HepG2 (cell line): ENCODE data around the gene SOS2. TPM values are rescaled to one million over a fixed set of nuclear protein-coding genes. Genes with fewer than 3 reads are reported as not detected.

Source experiments
- EEA1 ChIP-seq: sonication (generic); formaldehyde crosslinking; IDR thresholded peaks from 2 replicates; pipeline ENCODE4 v1.5.1; 2020; ENCODE audit warnings: mild to moderate bottlenecking, missing genetic modification reagents, borderline replicate concordance
- EP300 ChIP-seq, 3 experiments: sonication (generic) in 1 of 3; formaldehyde crosslinking in 1 of 3; IDR thresholded peaks; 2 replicates each; pipeline versions ENCODE4 v1.5.1 to v1.6.1; 2011 to 2020; ENCODE audit warnings: low read depth in 2 of 3, low read length in 2 of 3, borderline replicate concordance in 1 of 3, improper control_type of control experiment in 1 of 3, mild to moderate bottlenecking in 1 of 3, missing genetic modification reagents in 1 of 3, moderate library complexity in 1 of 3
- FOSL2 ChIP-seq: sonication (generic); formaldehyde crosslinking; IDR thresholded peaks from 2 replicates; pipeline ENCODE4 v1.4.0; 2020; ENCODE audit warnings: missing genetic modification reagents
- GFI1 ChIP-seq: sonication (generic); formaldehyde crosslinking; IDR thresholded peaks from 2 replicates; pipeline ENCODE4 v1.5.0; 2020; ENCODE audit warnings: missing genetic modification reagents, mild to moderate bottlenecking, borderline replicate concordance
- HNRNPH1 ChIP-seq: fragments of 200-400 bp; formaldehyde crosslinking; optimal IDR thresholded peaks from 2 replicates; pipeline ENCODE3; 2017; ENCODE audit warnings: mild to moderate bottlenecking, low read depth, low read length
- KDM1A ChIP-seq: IDR thresholded peaks from 2 replicates; pipeline ENCODE4 v1.6.1; 2016; ENCODE audit warnings: missing compliant biosample characterization
- KDM5A ChIP-seq: fragments of 200-600 bp; sonication (generic); IDR thresholded peaks from 2 replicates; pipeline ENCODE4 v1.7.0; 2018; ENCODE audit warnings: antibody characterized with exemption, mild to moderate bottlenecking, low read length, borderline replicate concordance
- MYC ChIP-seq: sonication (generic); formaldehyde crosslinking; IDR thresholded peaks from 2 replicates; pipeline ENCODE4 v1.9.0; 2021; ENCODE audit warnings: missing genetic modification reagents, borderline replicate concordance
- REXO4 ChIP-seq: sonication (generic); formaldehyde crosslinking; IDR thresholded peaks from 2 replicates; pipeline ENCODE4 v1.8.0; 2022; ENCODE audit warnings: missing genetic modification reagents, mild to moderate bottlenecking, borderline replicate concordance
- SATB2 ChIP-seq: sonication (generic); formaldehyde crosslinking; IDR thresholded peaks from 2 replicates; pipeline ENCODE4 v1.5.0; 2020; ENCODE audit warnings: missing genetic modification reagents
- SMC3 ChIP-seq: IDR thresholded peaks from 2 replicates; pipeline ENCODE4 v1.6.1; 2011; ENCODE audit warnings: low read length, improper control_type of control experiment
- SRY ChIP-seq: sonication (generic); formaldehyde crosslinking; IDR thresholded peaks from 2 replicates; pipeline ENCODE4 v1.8.0; 2022; ENCODE audit warnings: mild to moderate bottlenecking, missing genetic modification reagents
- THAP8 ChIP-seq: sonication (generic); formaldehyde crosslinking; IDR thresholded peaks from 2 replicates; pipeline ENCODE4 v1.5.1; 2020; ENCODE audit warnings: missing genetic modification reagents, mild to moderate bottlenecking, borderline replicate concordance
- YEATS4 ChIP-seq: sonication (generic); formaldehyde crosslinking; IDR thresholded peaks from 2 replicates; pipeline ENCODE4 v1.4.0; 2020; ENCODE audit warnings: missing genetic modification reagents, borderline replicate concordance
- ZBTB2 ChIP-seq: sonication (generic); formaldehyde crosslinking; IDR thresholded peaks from 2 replicates; pipeline ENCODE4 v1.8.0; 2022; ENCODE audit warnings: low read depth, missing genetic modification reagents
- ZFP91 ChIP-seq: sonication (generic); formaldehyde crosslinking; IDR thresholded peaks from 2 replicates; pipeline ENCODE4 v1.9.0; 2022; ENCODE audit warnings: missing genetic modification reagents, mild to moderate bottlenecking, borderline replicate concordance
- ZNF260 ChIP-seq: sonication (generic); formaldehyde crosslinking; IDR thresholded peaks from 2 replicates; pipeline ENCODE4 v1.4.0; 2020; ENCODE audit warnings: missing genetic modification reagents, low read depth, mild to moderate bottlenecking, borderline replicate concordance
- ZNF501 ChIP-seq: sonication (generic); formaldehyde crosslinking; IDR thresholded peaks from 2 replicates; pipeline ENCODE4 v1.5.1; 2020; ENCODE audit warnings: mild to moderate bottlenecking, moderate library complexity, missing genetic modification reagents
- ZNF609 ChIP-seq: sonication (generic); formaldehyde crosslinking; IDR thresholded peaks from 2 replicates; pipeline ENCODE4 v1.4.0; 2020; ENCODE audit warnings: mild to moderate bottlenecking, missing genetic modification reagents, borderline replicate concordance
- ZNF776 ChIP-seq: sonication (generic); formaldehyde crosslinking; IDR thresholded peaks from 2 replicates; pipeline ENCODE4 v1.4.0; 2020; ENCODE audit warnings: mild to moderate bottlenecking, missing genetic modification reagents
- polyA plus RNA-seq, 8 experiments: library from polyadenylated mRNA; depleted of rRNA in 3 of 8; stranded (reverse) in 7 of 8; unstranded in 1 of 8; fragments of >200 nt; fragmentation: Illumina TruSeq in 4 of 8; extraction: Trizol in 4 of 8; gene quantifications; 2 replicates each; pipeline versions ENCODE4 v1.2.1 to v1.2.3, GENCODE V29; 2011 to 2016; ENCODE audit warnings: low read depth in 4 of 8, missing spikeins in 1 of 8, mixed read lengths in 1 of 8; ENCODE audit not compliant: insufficient read depth in 1 of 8
- total RNA-seq, 5 experiments: library from RNA; depleted of rRNA; stranded (reverse); fragments of >200 nt; fragmentation: Illumina TruSeq; extraction: Trizol; gene quantifications; 2 replicates each; pipeline ENCODE4 v1.2.3, GENCODE V29; 2016; ENCODE audit warnings: low read depth in 1 of 5

SOS2 gene
- total and polyA plus RNA-seq, 2 of the 13 experiments (the other 11 are each of a cell fraction or from before 2014, with no cell fraction given) = 9.3 to 12.1 TPM

GRCh38 chr14:50231475-50232275 is at the start of gene SOS2 (continued):
- TF ChIP-seq SMC3 (no peak), GFI1 (no peak), HNRNPH1 (no peak), KDM1A (CRISPR knock-in tag) (no peak), MYC (peak; percentile 31; the same call in 1 of the 2 replicates), ZNF260 (CRISPR knock-in tag) (no peak), ZNF776 (CRISPR knock-in tag) (peak; percentile 93), REXO4 (CRISPR knock-in tag) (no peak), YEATS4 (CRISPR knock-in tag) (peak; percentile 76; the same call in 1 of the 2 replicates), SRY (peak; percentile 71; the same call in 1 of the 2 replicates), EEA1 (CRISPR knock-in tag) (no peak), THAP8 (no peak), ZBTB2 (CRISPR knock-in tag) (no peak), FOSL2 (CRISPR knock-in tag) (no peak), ZNF609 (CRISPR knock-in tag) (0 out of 2 replicates have a peak, but pooled peaks have one; percentile 49), ZFP91 (CRISPR knock-in tag) (peak; percentile 79; the same call in 1 of the 2 replicates), SATB2 (CRISPR knock-in tag) (no peak), ZNF501 (CRISPR knock-in tag) (no peak), EP300 (IDR thresholded peaks at IDR 0.05; ENCODE audit: low read depth in 2 of 2, low read length in 2 of 2) (no peak), EP300 (CRISPR knock-in tag; IDR thresholded peaks at IDR 0.05; ENCODE audit: borderline replicate concordance) (no peak), KDM5A (0 out of 2 replicates have a peak, but pooled peaks have one; percentile 44)
